ENCODE results near the gene JAG1.

The JAG1 gene

GRCh38 chr20:10710991-10711775 lies 37.4 kb upstream of the JAG1 start:
- TF ChIP-seq BACH2 (CRISPR knock-in tag; IDR thresholded peaks at IDR 0.05; ENCODE audit: borderline replicate concordance) (no peak), PPARA (CRISPR knock-in tag; IDR thresholded peaks at IDR 0.05; ENCODE audit: borderline replicate concordance) (no peak), ARNTL (CRISPR knock-in tag; IDR thresholded peaks at IDR 0.05; ENCODE audit: borderline replicate concordance, low read depth) (no peak), RARB (CRISPR knock-in tag; IDR thresholded peaks at IDR 0.05) (no peak), CSDC2 (CRISPR knock-in tag; IDR thresholded peaks at IDR 0.05) (no peak), GLIS3 (CRISPR knock-in tag; IDR thresholded peaks at IDR 0.05) (no peak), OSR1 (CRISPR knock-in tag; IDR thresholded peaks at IDR 0.05) (no peak), ESRRG (CRISPR knock-in tag; IDR thresholded peaks at IDR 0.05) (no peak), ZNF8 (CRISPR knock-in tag; IDR thresholded peaks at IDR 0.05) (no peak), ZFP30 (CRISPR knock-in tag; IDR thresholded peaks at IDR 0.05) (no peak), TOX (CRISPR knock-in tag; IDR thresholded peaks at IDR 0.05; ENCODE audit: borderline replicate concordance) (no peak), ZC3H10 (CRISPR knock-in tag; IDR thresholded peaks at IDR 0.05) (no peak), CSRNP3 (CRISPR knock-in tag; IDR thresholded peaks at IDR 0.05) (no peak), CREB5 (CRISPR knock-in tag; IDR thresholded peaks at IDR 0.05; ENCODE audit: low read depth) (no peak), ZNF70 (CRISPR knock-in tag; IDR thresholded peaks at IDR 0.05) (no peak), ZFP3 (CRISPR knock-in tag; IDR thresholded peaks at IDR 0.05) (no peak)
- TF ChIP-seq, protein P1, sequence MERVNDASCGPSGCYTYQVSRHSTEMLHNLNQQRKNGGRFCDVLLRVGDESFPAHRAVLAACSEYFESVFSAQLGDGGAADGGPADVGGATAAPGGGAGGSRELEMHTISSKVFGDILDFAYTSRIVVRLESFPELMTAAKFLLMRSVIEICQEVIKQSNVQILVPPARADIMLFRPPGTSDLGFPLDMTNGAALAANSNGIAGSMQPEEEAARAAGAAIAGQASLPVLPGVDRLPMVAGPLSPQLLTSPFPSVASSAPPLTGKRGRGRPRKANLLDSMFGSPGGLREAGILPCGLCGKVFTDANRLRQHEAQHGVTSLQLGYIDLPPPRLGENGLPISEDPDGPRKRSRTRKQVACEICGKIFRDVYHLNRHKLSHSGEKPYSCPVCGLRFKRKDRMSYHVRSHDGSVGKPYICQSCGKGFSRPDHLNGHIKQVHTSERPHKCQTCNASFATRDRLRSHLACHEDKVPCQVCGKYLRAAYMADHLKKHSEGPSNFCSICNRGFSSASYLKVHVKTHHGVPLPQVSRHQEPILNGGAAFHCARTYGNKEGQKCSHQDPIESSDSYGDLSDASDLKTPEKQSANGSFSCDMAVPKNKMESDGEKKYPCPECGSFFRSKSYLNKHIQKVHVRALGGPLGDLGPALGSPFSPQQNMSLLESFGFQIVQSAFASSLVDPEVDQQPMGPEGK (CRISPR knock-in tag; IDR thresholded peaks at IDR 0.05; ENCODE audit: borderline replicate concordance), result no peak
- TF ChIP-seq, protein P2, sequence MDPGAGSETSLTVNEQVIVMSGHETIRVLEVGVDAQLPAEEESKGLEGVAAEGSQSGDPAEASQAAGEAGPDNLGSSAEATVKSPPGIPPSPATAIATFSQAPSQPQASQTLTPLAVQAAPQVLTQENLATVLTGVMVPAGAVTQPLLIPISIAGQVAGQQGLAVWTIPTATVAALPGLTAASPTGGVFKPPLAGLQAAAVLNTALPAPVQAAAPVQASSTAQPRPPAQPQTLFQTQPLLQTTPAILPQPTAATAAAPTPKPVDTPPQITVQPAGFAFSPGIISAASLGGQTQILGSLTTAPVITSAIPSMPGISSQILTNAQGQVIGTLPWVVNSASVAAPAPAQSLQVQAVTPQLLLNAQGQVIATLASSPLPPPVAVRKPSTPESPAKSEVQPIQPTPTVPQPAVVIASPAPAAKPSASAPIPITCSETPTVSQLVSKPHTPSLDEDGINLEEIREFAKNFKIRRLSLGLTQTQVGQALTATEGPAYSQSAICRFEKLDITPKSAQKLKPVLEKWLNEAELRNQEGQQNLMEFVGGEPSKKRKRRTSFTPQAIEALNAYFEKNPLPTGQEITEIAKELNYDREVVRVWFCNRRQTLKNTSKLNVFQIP (CRISPR knock-in tag; IDR thresholded peaks at IDR 0.05; ENCODE audit: borderline replicate concordance, low read depth), result no peak
- TF ChIP-seq, protein P3, sequence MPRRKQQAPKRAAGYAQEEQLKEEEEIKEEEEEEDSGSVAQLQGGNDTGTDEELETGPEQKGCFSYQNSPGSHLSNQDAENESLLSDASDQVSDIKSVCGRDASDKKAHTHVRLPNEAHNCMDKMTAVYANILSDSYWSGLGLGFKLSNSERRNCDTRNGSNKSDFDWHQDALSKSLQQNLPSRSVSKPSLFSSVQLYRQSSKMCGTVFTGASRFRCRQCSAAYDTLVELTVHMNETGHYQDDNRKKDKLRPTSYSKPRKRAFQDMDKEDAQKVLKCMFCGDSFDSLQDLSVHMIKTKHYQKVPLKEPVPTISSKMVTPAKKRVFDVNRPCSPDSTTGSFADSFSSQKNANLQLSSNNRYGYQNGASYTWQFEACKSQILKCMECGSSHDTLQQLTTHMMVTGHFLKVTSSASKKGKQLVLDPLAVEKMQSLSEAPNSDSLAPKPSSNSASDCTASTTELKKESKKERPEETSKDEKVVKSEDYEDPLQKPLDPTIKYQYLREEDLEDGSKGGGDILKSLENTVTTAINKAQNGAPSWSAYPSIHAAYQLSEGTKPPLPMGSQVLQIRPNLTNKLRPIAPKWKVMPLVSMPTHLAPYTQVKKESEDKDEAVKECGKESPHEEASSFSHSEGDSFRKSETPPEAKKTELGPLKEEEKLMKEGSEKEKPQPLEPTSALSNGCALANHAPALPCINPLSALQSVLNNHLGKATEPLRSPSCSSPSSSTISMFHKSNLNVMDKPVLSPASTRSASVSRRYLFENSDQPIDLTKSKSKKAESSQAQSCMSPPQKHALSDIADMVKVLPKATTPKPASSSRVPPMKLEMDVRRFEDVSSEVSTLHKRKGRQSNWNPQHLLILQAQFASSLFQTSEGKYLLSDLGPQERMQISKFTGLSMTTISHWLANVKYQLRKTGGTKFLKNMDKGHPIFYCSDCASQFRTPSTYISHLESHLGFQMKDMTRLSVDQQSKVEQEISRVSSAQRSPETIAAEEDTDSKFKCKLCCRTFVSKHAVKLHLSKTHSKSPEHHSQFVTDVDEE (CRISPR knock-in tag; IDR thresholded peaks at IDR 0.05), result no peak

GRCh38 chr20:10709916-10710315 lies 36.1 kb upstream of the JAG1 start:
- no peak for TF ChIP-seq ZC3H10 (CRISPR knock-in tag; IDR thresholded peaks at IDR 0.05)
- no peak for TF ChIP-seq CREB5 (CRISPR knock-in tag; IDR thresholded peaks at IDR 0.05; ENCODE audit: low read depth)
- no peak for TF ChIP-seq ARNTL (CRISPR knock-in tag; IDR thresholded peaks at IDR 0.05; ENCODE audit: borderline replicate concordance, low read depth)
- TF ChIP-seq CSRNP3 (CRISPR knock-in tag; IDR thresholded peaks at IDR 0.05), result no peak
- TF ChIP-seq GLIS3 (CRISPR knock-in tag; IDR thresholded peaks at IDR 0.05), result no peak
- no peak for TF ChIP-seq ISL1 (CRISPR knock-in tag; IDR thresholded peaks at IDR 0.05)
- no peak for ATAC-seq

More at GRCh38 chr20:10710991-10711775, 37.4 kb upstream of the JAG1 start:
- ATAC-seq, result no peak
